Epithelial cell of proximal tubule (primary cell): ENCODE measurements around the gene ERC1. TPM values are rescaled to one million over a fixed set of nuclear protein-coding genes. Genes with fewer than 3 reads are reported as not detected.
"Not testable (repeated sequence)": the region's sequence is repeated elsewhere in the genome, so short reads cannot be mapped to it uniquely, and the experiment has no call there.

Experiments
- DNase-seq: peaks from one replicate; pipeline ENCODE4 v3.0.0-alpha.2; 2011; ENCODE audit warnings: low read depth
- H3K4me3 ChIP-seq: 2 replicates; pipeline ENCODE4 v1.5.1; 2011; ENCODE audit warnings: low read depth, mild to moderate bottlenecking, low read length
- CTCF ChIP-seq: conservative IDR thresholded peaks from 2 replicates; pipeline ENCODE4 v1.5.1; 2012; ENCODE audit warnings: low read depth, mild to moderate bottlenecking, low read length
- total RNA-seq: library from RNA; depleted of rRNA; stranded (reverse); fragments of >200 nt; gene quantifications from 2 replicates; pipeline ENCODE4 v1.2.3, GENCODE V29; 2015

ERC1 gene
- total RNA-seq, 1 donor from 2014 or later: 16.5 TPM

GRCh38 chr12:1099158-1099557, 108.1 kb downstream of the ERC1 start:
- no peak overlapping the region for H3K4me3 ChIP-seq
- no peak for DNase-seq
- TF ChIP-seq CTCF: no peak

- DNase-seq, H3K4me3 ChIP-seq: not testable (repeated sequence)
Measured at GRCh38 chr12:1099618-1100017, 108.6 kb downstream of the ERC1 start.

GRCh38 chr12:1102115-1102514, 111.1 kb downstream of the ERC1 start:
- no peak overlapping the region for H3K4me3 ChIP-seq
- no peak for TF ChIP-seq CTCF
- no peak for DNase-seq

GRCh38 chr12:1102791-1103450, 111.9 kb downstream of the ERC1 start:
- H3K4me3 ChIP-seq: no peak overlapping the region
- no peak for TF ChIP-seq CTCF

GRCh38 chr12:1103632-1104031, 112.6 kb downstream of the ERC1 start:
- DNase-seq: no peak
- no peak overlapping the region for H3K4me3 ChIP-seq
- TF ChIP-seq CTCF: no peak

More at GRCh38 chr12:1102791-1103450, 111.9 kb downstream of the ERC1 start:
- no peak for DNase-seq

- no peak for TF ChIP-seq CTCF
- DNase-seq: no peak
- no peak overlapping the region for H3K4me3 ChIP-seq
Measured at GRCh38 chr12:1104088-1104800, 113.2 kb downstream of the ERC1 start.

- H3K4me3 ChIP-seq: no peak overlapping the region
- no peak for DNase-seq
- TF ChIP-seq CTCF: no peak
Measured at GRCh38 chr12:1107669-1108068, 116.6 kb downstream of the ERC1 start.
